Activated CD4-positive, CD25-positive, alpha-beta regulatory T cell treated with anti-CD3 and anti-CD28 coated beads, Interleukin-2, amount 50 U/mL, for 72 hours (primary cell): ENCODE measurements around the gene VPS16.
"Not testable (repeated sequence)": the region's sequence is repeated elsewhere in the genome, so short reads cannot be mapped to it uniquely, and the experiment has no call there.

ENCODE experiments used
- DNase-seq: peaks from one replicate; pipeline ENCODE4 v3.0.0; 2021

VPS16 gene

GRCh38 chr20:2807929-2808328 is 32.6 kb upstream of the VPS16 start:
- DNase-seq, result not testable (repeated sequence)

GRCh38 chr20:2809690-2810089 is 30.9 kb upstream of the VPS16 start:
- no peak for DNase-seq

GRCh38 chr20:2812189-2812588 is 28.4 kb upstream of the VPS16 start:
- no peak for DNase-seq

GRCh38 chr20:2814076-2814475 is 26.5 kb upstream of the VPS16 start:
- no peak for DNase-seq

- no peak for DNase-seq
Measured at GRCh38 chr20:2814587-2815051, 25.9 kb upstream of the VPS16 start, which contains the start of gene C20orf141. C20orf141 (plus strand) TSS chr20:2814987; CDS start chr20:2815185, 198 bp downstream.

- no peak for DNase-seq
Measured at GRCh38 chr20:2815242-2815900, 25.2 kb upstream of the VPS16 start.

GRCh38 chr20:2816030-2816582 is 24.4 kb upstream of the VPS16 start, which contains the start of gene TMEM239:
TMEM239 (plus strand) TSS chr20:2816364; CDS start chr20:2816555, 191 bp downstream.
- DNase-seq, result no peak

GRCh38 chr20:2816583-2817340 is 23.8 kb upstream of the VPS16 start:
- DNase-seq, result no peak

GRCh38 chr20:2817341-2817726 is 23.2 kb upstream of the VPS16 start:
- DNase-seq, result peak; percentile 6

- no peak for DNase-seq
Measured at GRCh38 chr20:2817891-2818595, 22.5 kb upstream of the VPS16 start.

GRCh38 chr20:2820084-2820895 is 20.3 kb upstream of the VPS16 start:
- DNase-seq, result no peak

- DNase-seq, result no peak
Measured at GRCh38 chr20:2820896-2821869, 19.4 kb upstream of the VPS16 start.

GRCh38 chr20:2822073-2822472 is 18.5 kb upstream of the VPS16 start:
- DNase-seq, result no peak

GRCh38 chr20:2825761-2826160 is 14.8 kb upstream of the VPS16 start:
- DNase-seq, result no peak

- DNase-seq, result no peak
Measured at GRCh38 chr20:2826655-2827054, 13.9 kb upstream of the VPS16 start.

- no peak for DNase-seq
Measured at GRCh38 chr20:2829376-2829775, 11.2 kb upstream of the VPS16 start.

GRCh38 chr20:2831206-2831605 is 9.3 kb upstream of the VPS16 start:
- not testable (repeated sequence) for DNase-seq

- DNase-seq, result no peak
Measured at GRCh38 chr20:2833761-2834160, 6.8 kb upstream of the VPS16 start.

- no peak for DNase-seq
Measured at GRCh38 chr20:2834401-2835110, 6.0 kb upstream of the VPS16 start.

GRCh38 chr20:2835331-2835796 is 5.2 kb upstream of the VPS16 start:
- no peak for DNase-seq
